ENCODE measurements around the gene CCDC191. TPM values are rescaled to one million over a fixed set of nuclear protein-coding genes. Genes with fewer than 3 reads are reported as not detected.
A peak's percentile ranks its signal among the peaks of the same experiment; 100 is the strongest.

The CCDC191 gene
- total RNA-seq, 2 experiments from 2014 or later = 2.4 to 3.0 TPM

GRCh38 chr3:113952921-113953320 is 103.4 kb downstream of the CCDC191 start:
- no peaks in the 10 kb centered on the region for H3K36me3 Mint-ChIP-seq (ENCODE audit: low read depth)
- no peak overlapping the region for H3K27ac Mint-ChIP-seq
- H3K4me3 Mint-ChIP-seq = no peak overlapping the region
- DNase-seq (no peak), ATAC-seq (no peak)
- ChIA-PET POLR2A (no interaction called here), CTCF (no interaction called here)
- peaks cover 24% of the 10 kb centered on the region for H3K4me1 Mint-ChIP-seq (ENCODE audit: low read depth)
- H3K9me3 Mint-ChIP-seq (ENCODE audit: insufficient read depth) = no peaks in the 10 kb centered on the region
- peaks cover 14% of the 10 kb centered on the region for H3K27me3 Mint-ChIP-seq (ENCODE audit: low read depth)

- no peaks in the 10 kb centered on the region for H3K36me3 Mint-ChIP-seq (ENCODE audit: low read depth)
- H3K27ac Mint-ChIP-seq = no peak overlapping the region
- DNase-seq (peak; percentile 30), ATAC-seq (peak; percentile 50)
- no peaks in the 10 kb centered on the region for H3K9me3 Mint-ChIP-seq (ENCODE audit: insufficient read depth)
- ChIA-PET CTCF (no interaction called here), POLR2A (no interaction called here)
- H3K4me1 Mint-ChIP-seq (ENCODE audit: low read depth) = peaks cover 13% of the 10 kb centered on the region
- peak overlapping the region; percentile 49 for H3K4me3 Mint-ChIP-seq
- H3K27me3 Mint-ChIP-seq (ENCODE audit: low read depth) = peaks cover 33% of the 10 kb centered on the region
Measured at GRCh38 chr3:113948015-113948917, 108.1 kb downstream of the CCDC191 start.

GRCh38 chr3:113947372-113948014 is 108.8 kb downstream of the CCDC191 start, which contains the start of gene ZDHHC23:
Gene ZDHHC23 (plus strand): TSS chr3:113948013. CDS start chr3:113948803, 790 bp downstream.
- peaks cover 33% of the 10 kb centered on the region for H3K27me3 Mint-ChIP-seq (ENCODE audit: low read depth)
- peak within 1 kb of the TSS; percentile 73 for H3K4me3 Mint-ChIP-seq
- DNase-seq = peak; percentile 60
- POLR2A ChIA-PET = no interaction called here
- CTCF ChIA-PET = no interaction called here
- ATAC-seq = peak; percentile 89
- no peaks in the 10 kb centered on the region for H3K36me3 Mint-ChIP-seq (ENCODE audit: low read depth)
- H3K27ac Mint-ChIP-seq = peak within 1 kb of the TSS; percentile 63
- peaks cover 12% of the 10 kb centered on the region for H3K4me1 Mint-ChIP-seq (ENCODE audit: low read depth)
- no peaks in the 10 kb centered on the region for H3K9me3 Mint-ChIP-seq (ENCODE audit: insufficient read depth)

GRCh38 chr3:113946831-113947230 is 109.5 kb downstream of the CCDC191 start:
- no peak overlapping the region for H3K27ac Mint-ChIP-seq
- DNase-seq (no peak), ATAC-seq (no peak)
- peak overlapping the region; percentile 73 for H3K4me3 Mint-ChIP-seq
- no peaks in the 10 kb centered on the region for H3K36me3 Mint-ChIP-seq (ENCODE audit: low read depth)
- H3K27me3 Mint-ChIP-seq (ENCODE audit: low read depth) = peaks cover 36% of the 10 kb centered on the region
- POLR2A ChIA-PET = no interaction called here
- no peaks in the 10 kb centered on the region for H3K9me3 Mint-ChIP-seq (ENCODE audit: insufficient read depth)
- CTCF ChIA-PET = no interaction called here
- peaks cover 12% of the 10 kb centered on the region for H3K4me1 Mint-ChIP-seq (ENCODE audit: low read depth)

GRCh38 chr3:113927556-113927955 is 128.8 kb downstream of the CCDC191 start:
- DNase-seq (no peak), ATAC-seq (peak; percentile 39)
- ChIA-PET POLR2A (no interaction called here), CTCF (interaction anchor here (1.1 kb wide), 1 partner anchor 15 kb away, joined by 5 read pairs; no protein-coding TSS in a partner anchor)
- H3K27me3 Mint-ChIP-seq (ENCODE audit: low read depth) = peaks cover 13% of the 10 kb centered on the region
- peaks cover 11% of the 10 kb centered on the region for H3K4me1 Mint-ChIP-seq (ENCODE audit: low read depth)
- H3K36me3 Mint-ChIP-seq (ENCODE audit: low read depth) = peaks cover 7% of the 10 kb centered on the region
- no peak overlapping the region for H3K27ac Mint-ChIP-seq
- H3K4me3 Mint-ChIP-seq = no peak overlapping the region
- H3K9me3 Mint-ChIP-seq (ENCODE audit: insufficient read depth) = peaks cover 14% of the 10 kb centered on the region

GRCh38 chr3:113914646-113915045 is 141.7 kb downstream of the CCDC191 start:
- Mint-ChIP-seq H3K4me1 (ENCODE audit: low read depth) (peaks cover 3% of the 10 kb centered on the region), H3K27me3 (ENCODE audit: low read depth) (peaks cover 3% of the 10 kb centered on the region), H3K27ac (no peak overlapping the region), H3K36me3 (ENCODE audit: low read depth) (no peaks in the 10 kb centered on the region), H3K4me3 (no peak overlapping the region), H3K9me3 (ENCODE audit: insufficient read depth) (no peaks in the 10 kb centered on the region)
- CTCF ChIA-PET = interaction anchor here (0.9 to 3.7 kb wide), 5 partner anchors 9 to 178 kb away, joined by 3 to 25 read pairs (median 16); partner anchors contain the start of gene GRAMD1C
- ATAC-seq (no peak), DNase-seq (no peak)
- POLR2A ChIA-PET = no interaction called here

Other genes with a start within 250 kb of the CCDC191 start
- gene GRAMD1C, start 217.7 kb downstream of the CCDC191 start, total RNA-seq = 1 to 10 TPM in 1 of 2 experiments, under 1 TPM in 1; 0.70 to 1.1 TPM
- gene ZDHHC23, start 108.5 kb downstream of the CCDC191 start, total RNA-seq = 1 to 10 TPM; 1.8 to 2.1 TPM
- gene QTRT2, start 211 bp upstream of the CCDC191 start, total RNA-seq = 10 to 100 TPM; 32.1 to 35.0 TPM
- not detected for gene DRD3, start 122.5 kb upstream of the CCDC191 start, total RNA-seq
- under 1 TPM; 0.71 to 0.89 TPM for gene ZNF80, start 181.1 kb upstream of the CCDC191 start, total RNA-seq
- 10 to 100 TPM; 17.3 to 22.1 TPM for gene TIGIT, start 237.5 kb upstream of the CCDC191 start, total RNA-seq